HEK293T (cell line): ENCODE results near the gene ARHGEF19.
"Not testable (repeated sequence)": the region's sequence is repeated elsewhere in the genome, so short reads cannot be mapped to it uniquely, and the experiment has no call there.

Source experiments
- CTCF ChIA-PET: fragments of 350-600 bp; formaldehyde crosslinking; extraction: SDS; loops from one replicate; lab custom pipeline; 2021; ENCODE audit warnings: antibody characterized with exemption, inconsistent platforms; lab: Yijun Ruan, JAX
- POLR2A ChIA-PET: fragments of 350-600 bp; formaldehyde crosslinking; extraction: SDS; loops from one replicate; lab custom pipeline; 2020; ENCODE audit warnings: antibody characterized with exemption, inconsistent platforms; lab: Yijun Ruan, JAX
- DNase-seq: peaks from one replicate; pipeline ENCODE4 v3.0.0; 2012; ENCODE audit warnings: mixed read lengths; ENCODE audit errors: extremely low spot score
- ARNT ChIP-seq: fragments of 450-650 bp; IDR thresholded peaks from 2 replicates; pipeline ENCODE4 v1.6.1; 2017; ENCODE audit warnings: mild to moderate bottlenecking
- BHLHE40 ChIP-seq: fragments of 450-650 bp; IDR thresholded peaks from 2 replicates; pipeline ENCODE4 v1.6.1; 2016; ENCODE audit warnings: mild to moderate bottlenecking, moderate library complexity, borderline replicate concordance
- CTBP1 ChIP-seq: fragments of 450-650 bp; IDR thresholded peaks from 2 replicates; pipeline ENCODE4 v1.6.1; 2016; ENCODE audit warnings: borderline replicate concordance
- ELF4 ChIP-seq: fragments of 450-650 bp; IDR thresholded peaks from 2 replicates; pipeline ENCODE4 v1.6.1; 2017; ENCODE audit warnings: antibody characterized with exemption
- FOXA1 ChIP-seq: fragments of 450-650 bp; IDR thresholded peaks from 2 replicates; pipeline ENCODE4 v1.6.1; 2016; ENCODE audit warnings: mild to moderate bottlenecking
- FOXK2 ChIP-seq: fragments of 450-650 bp; IDR thresholded peaks from 2 replicates; pipeline ENCODE4 v1.6.1; 2016; ENCODE audit warnings: mild to moderate bottlenecking
- FOXM1 ChIP-seq: fragments of 450-650 bp; IDR thresholded peaks from 2 replicates; pipeline ENCODE4 v1.6.1; 2017; ENCODE audit warnings: mild to moderate bottlenecking, borderline replicate concordance
- HDGF ChIP-seq: fragments of 450-650 bp; IDR thresholded peaks from 2 replicates; pipeline ENCODE4 v1.6.1; 2017; ENCODE audit warnings: antibody characterized with exemption, borderline replicate concordance
- L3MBTL2 ChIP-seq: fragments of 450-650 bp; conservative IDR thresholded peaks from 2 replicates; pipeline ENCODE4 v1.6.1; 2016; ENCODE audit warnings: mild to moderate bottlenecking
- LEF1 ChIP-seq: fragments of 450-650 bp; IDR thresholded peaks from 2 replicates; pipeline ENCODE4 v1.6.1; 2017; ENCODE audit warnings: mild to moderate bottlenecking, borderline replicate concordance
- NFRKB ChIP-seq: fragments of 450-650 bp; IDR thresholded peaks from 2 replicates; pipeline ENCODE4 v1.6.1; 2016; ENCODE audit warnings: mild to moderate bottlenecking, moderate library complexity
- SP1 ChIP-seq: fragments of 450-650 bp; IDR thresholded peaks from 2 replicates; pipeline ENCODE4 v1.6.1; 2017
- SUZ12 ChIP-seq: fragments of 450-650 bp; IDR thresholded peaks from 2 replicates; pipeline ENCODE4 v1.6.1; 2016; ENCODE audit warnings: mild to moderate bottlenecking
- TARDBP ChIP-seq: fragments of 450-650 bp; IDR thresholded peaks from 2 replicates; pipeline ENCODE4 v1.6.1; 2016
- ZNF384 ChIP-seq: fragments of 450-650 bp; IDR thresholded peaks from 2 replicates; pipeline ENCODE4 v1.6.1; 2016
- TF ChIP-seq, protein P1 (sequence below): fragments of 450-650 bp; IDR thresholded peaks from 2 replicates; pipeline ENCODE4 v1.6.1; 2016

The ARHGEF19 gene

DNA sequence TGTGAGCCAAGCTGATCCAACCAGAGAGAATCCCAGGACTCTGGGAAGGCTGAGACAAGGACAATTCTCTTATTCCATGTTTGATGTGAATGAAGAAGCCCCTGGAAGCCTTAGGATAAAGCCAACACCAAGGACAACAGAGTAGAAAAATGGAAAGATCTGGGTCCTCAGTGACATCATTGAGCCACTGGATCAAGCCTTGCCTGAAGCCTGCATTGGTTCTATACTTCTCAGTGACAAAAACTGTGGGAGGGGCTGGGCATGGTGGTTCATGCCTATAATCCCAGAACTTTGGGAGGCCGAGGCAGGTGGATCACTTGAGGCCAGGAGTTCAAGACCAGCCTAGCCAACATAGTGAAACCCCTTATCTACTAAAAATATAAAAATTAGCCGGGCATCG lies 15.6 kb downstream of the ARHGEF19 start:
- no peak for DNase-seq
- CTCF ChIA-PET, result no interaction called here
- TF ChIP-seq FOXA1 (no peak), CTBP1 (no peak), NFRKB (no peak), ELF4 (no peak), L3MBTL2 (no peak), FOXK2 (no peak), LEF1 (no peak), HDGF (no peak), TARDBP (no peak), FOXM1 (no peak), BHLHE40 (no peak), SUZ12 (no peak), SP1 (no peak), ARNT (no peak), ZNF384 (no peak)
- TF ChIP-seq, protein P1, sequence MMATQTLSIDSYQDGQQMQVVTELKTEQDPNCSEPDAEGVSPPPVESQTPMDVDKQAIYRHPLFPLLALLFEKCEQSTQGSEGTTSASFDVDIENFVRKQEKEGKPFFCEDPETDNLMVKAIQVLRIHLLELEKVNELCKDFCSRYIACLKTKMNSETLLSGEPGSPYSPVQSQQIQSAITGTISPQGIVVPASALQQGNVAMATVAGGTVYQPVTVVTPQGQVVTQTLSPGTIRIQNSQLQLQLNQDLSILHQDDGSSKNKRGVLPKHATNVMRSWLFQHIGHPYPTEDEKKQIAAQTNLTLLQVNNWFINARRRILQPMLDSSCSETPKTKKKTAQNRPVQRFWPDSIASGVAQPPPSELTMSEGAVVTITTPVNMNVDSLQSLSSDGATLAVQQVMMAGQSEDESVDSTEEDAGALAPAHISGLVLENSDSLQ, result no peak
- POLR2A ChIA-PET, result interaction anchor here (1.3 kb wide), 1 partner anchor 10 kb away, joined by 4 read pairs; no protein-coding TSS in a partner anchor

DNA sequence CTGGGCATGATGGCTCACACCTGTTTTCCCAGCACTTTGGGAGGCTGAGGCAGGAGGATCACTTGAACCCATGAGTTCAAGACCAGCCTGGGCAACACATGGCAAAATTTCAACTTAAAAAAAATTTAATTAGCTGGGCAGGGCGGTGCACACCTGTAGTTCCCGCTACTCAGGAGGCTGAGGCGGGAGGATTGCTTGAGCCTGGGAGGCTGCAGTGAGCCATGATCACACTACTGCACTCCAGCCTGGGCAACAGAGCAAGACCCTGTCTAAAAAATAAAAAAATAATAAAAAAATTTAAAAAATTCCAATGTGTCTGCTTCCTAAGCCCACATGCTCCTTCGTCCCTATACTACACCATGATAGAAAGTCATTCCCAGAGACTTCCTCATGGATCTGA lies 16.3 kb downstream of the ARHGEF19 start:
- DNase-seq, CTCF ChIA-PET: not testable (repeated sequence)
- POLR2A ChIA-PET, result interaction anchor here (1.3 kb wide), 1 partner anchor 11 kb away, joined by 4 read pairs; no protein-coding TSS in a partner anchor

DNA sequence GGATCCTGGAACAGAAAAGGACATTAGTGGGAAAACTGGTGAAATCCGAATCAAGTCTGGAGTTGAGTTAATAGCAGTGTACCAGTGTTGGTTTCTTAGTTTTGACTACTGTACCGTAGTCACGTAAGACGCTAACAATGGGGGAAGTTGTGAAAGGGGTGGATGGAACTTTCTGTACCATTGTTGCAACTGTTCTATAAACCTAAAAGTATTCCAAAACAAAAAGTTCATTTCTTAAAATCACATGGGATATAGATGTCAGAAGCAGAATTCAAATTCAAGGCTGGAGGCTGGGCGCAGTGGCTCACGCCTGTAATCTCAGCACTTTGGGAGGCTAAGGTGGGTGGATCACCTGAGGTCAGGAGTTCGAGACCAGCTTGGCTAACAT lies 16.9 kb downstream of the ARHGEF19 start:
- TF ChIP-seq ELF4 (no peak), TARDBP (no peak), FOXK2 (no peak), FOXM1 (no peak), ZNF384 (no peak), HDGF (no peak), FOXA1 (no peak), BHLHE40 (no peak), SUZ12 (no peak), LEF1 (no peak), SP1 (no peak)
- TF ChIP-seq, protein P1, result no peak
- no peak for DNase-seq
- ChIA-PET CTCF (no interaction called here), POLR2A (no interaction called here)

DNA sequence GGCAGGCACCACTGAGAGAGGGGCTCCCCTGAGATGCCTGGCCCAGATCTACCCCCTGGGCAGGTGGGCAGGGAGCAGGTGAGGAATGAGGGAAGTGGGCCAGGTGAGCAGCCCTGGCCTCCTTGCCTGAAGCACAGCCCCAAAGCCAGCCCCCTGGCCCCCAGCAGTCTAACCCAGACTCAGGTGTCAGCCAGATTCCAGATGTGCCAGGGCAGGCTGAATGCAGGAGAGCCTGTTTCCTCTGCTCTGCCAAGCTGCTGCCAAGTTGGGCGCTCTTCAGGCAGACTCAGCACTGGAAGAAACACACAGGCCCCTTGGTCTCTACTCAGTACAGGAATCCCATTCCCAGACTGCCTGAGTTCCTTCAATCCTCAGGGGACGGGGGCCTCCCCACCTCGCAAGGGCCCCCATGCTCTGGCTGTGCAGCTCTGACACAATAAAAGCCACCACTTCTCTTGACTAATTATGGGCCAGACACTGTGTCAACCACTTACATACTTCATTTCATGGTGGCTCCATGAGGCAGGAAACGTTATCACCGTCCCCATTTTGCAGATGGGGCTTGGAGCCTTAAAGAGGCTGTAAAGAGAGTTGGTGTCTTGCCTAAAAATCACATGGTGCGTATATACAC lies 20.4 kb downstream of the ARHGEF19 start:
- POLR2A ChIA-PET, result no interaction called here
- no peak for TF ChIP-seq FOXK2
- TF ChIP-seq CTBP1, result no peak
- no peak for TF ChIP-seq BHLHE40
- TF ChIP-seq LEF1, result no peak
- no peak for TF ChIP-seq ELF4
- TF ChIP-seq L3MBTL2, result no peak
- TF ChIP-seq, protein P1, result no peak
- TF ChIP-seq HDGF, result no peak
- TF ChIP-seq FOXA1, result no peak
- TF ChIP-seq SUZ12, result no peak
- no peak for TF ChIP-seq ARNT
- TF ChIP-seq NFRKB, result no peak
- no peak for TF ChIP-seq FOXM1
- no peak for TF ChIP-seq SP1
- no peak for TF ChIP-seq TARDBP
- no peak for TF ChIP-seq ZNF384
- DNase-seq, result no peak
- CTCF ChIA-PET, result interaction anchor here (9.1 kb wide), 1 partner anchor 111 kb away, joined by 123 read pairs; no protein-coding TSS in a partner anchor

DNA sequence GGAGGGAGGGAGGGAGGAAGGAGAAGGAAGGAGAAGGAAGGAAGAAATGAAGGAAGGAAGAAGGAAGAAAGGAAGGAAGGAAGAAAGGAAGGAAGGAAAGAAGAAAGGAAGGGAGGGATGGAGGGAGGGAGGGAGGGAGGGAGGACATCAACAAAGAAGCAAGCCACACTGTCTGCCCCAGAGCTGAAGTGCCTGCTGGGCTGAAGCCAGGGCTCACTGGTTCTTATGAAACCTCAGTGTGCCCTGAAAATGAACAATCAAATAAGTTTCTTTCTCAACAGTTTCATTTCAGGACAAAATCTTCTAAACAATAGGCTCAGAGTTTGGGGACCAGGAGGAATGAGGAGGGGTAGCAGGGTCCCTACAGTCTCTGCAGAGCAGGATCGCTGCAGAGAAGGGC lies 21.1 kb downstream of the ARHGEF19 start:
- ChIA-PET CTCF (interaction anchor here (9.1 kb wide), 1 partner anchor 111 kb away, joined by 123 read pairs; no protein-coding TSS in a partner anchor), POLR2A (no interaction called here)
- DNase-seq, result no peak
- TF ChIP-seq BHLHE40, result no peak
- TF ChIP-seq, protein P1, result no peak
- no peak for TF ChIP-seq FOXK2
- no peak for TF ChIP-seq ELF4
- no peak for TF ChIP-seq HDGF
- TF ChIP-seq ZNF384, result no peak
- no peak for TF ChIP-seq CTBP1
- TF ChIP-seq SUZ12, result no peak
- no peak for TF ChIP-seq L3MBTL2
- TF ChIP-seq FOXM1, result no peak
- no peak for TF ChIP-seq FOXA1
- no peak for TF ChIP-seq SP1
- no peak for TF ChIP-seq ARNT
- no peak for TF ChIP-seq NFRKB
- TF ChIP-seq TARDBP, result no peak
- TF ChIP-seq LEF1, result no peak
